ENCODE measurements around the gene MKLN1.
A peak's percentile ranks its signal among the peaks of the same experiment; 100 is the strongest.
"Not testable (repeated sequence)": the region's sequence is repeated elsewhere in the genome, so short reads cannot be mapped to it uniquely, and the experiment has no call there.

The MKLN1 gene

DNA sequence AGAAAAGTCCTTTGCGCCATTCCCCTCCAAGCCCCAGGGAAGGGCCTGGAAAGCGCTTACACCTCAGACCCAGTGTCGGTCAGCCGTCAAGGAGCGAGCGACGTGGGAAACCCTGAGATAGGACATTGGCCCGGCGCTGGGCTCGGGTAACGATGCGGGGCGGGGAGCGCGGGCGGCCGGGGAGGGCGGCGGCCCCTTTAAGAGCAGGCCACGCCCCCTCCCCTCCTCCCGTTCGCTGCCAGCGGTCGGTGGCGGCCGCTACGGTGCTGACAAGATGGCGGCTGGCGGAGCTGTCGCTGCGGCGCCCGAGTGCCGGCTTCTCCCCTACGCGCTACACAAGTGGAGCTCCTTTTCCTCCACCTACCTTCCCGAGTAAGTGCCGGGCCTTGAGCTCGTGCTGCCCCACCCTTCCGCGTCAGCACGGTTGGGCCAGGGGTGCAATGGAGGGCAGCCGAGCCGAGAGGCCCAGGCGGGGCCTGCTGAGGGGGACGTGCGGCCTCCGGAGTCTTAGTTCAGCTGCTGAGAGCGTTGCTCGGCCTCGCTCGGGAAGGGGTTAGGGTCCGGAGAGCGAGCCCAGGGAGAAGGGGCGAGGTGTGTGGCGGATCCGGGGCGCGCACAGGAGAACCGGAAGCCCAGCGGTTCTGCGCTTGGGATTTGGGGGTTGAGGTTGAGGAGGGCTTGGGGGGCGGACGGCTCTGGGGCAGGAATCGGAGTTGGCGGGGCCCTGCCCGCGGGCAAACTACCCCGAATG lies at the start of gene MKLN1:
Gene MKLN1 (plus strand): TSS at position 251 of the 751 bp plus-strand sequence. CDS start 24 bp downstream, at position 275.
- peak; percentile 89 for DNase-seq (ENCODE audit: low spot score)

DNA sequence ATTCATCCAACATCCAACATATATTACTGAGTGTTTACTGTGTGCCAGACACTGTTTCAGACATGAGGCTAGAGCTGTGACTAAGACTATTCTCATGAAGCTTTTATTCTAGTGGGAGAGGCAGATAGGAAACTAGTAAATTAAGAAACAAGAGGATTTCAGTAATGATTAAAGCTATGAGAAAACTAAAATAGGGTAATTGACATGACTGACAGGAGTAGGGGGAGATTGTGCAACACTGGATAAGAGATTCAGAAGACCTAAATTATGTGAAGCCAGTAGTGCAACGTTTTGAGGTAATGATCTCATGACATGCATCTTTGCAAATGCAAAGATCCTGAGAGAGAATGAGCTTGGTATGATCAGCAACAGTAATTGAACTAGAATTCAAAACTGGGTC lies 48.6 kb upstream of the MKLN1 start:
- no peak for DNase-seq (ENCODE audit: low spot score)

DNA sequence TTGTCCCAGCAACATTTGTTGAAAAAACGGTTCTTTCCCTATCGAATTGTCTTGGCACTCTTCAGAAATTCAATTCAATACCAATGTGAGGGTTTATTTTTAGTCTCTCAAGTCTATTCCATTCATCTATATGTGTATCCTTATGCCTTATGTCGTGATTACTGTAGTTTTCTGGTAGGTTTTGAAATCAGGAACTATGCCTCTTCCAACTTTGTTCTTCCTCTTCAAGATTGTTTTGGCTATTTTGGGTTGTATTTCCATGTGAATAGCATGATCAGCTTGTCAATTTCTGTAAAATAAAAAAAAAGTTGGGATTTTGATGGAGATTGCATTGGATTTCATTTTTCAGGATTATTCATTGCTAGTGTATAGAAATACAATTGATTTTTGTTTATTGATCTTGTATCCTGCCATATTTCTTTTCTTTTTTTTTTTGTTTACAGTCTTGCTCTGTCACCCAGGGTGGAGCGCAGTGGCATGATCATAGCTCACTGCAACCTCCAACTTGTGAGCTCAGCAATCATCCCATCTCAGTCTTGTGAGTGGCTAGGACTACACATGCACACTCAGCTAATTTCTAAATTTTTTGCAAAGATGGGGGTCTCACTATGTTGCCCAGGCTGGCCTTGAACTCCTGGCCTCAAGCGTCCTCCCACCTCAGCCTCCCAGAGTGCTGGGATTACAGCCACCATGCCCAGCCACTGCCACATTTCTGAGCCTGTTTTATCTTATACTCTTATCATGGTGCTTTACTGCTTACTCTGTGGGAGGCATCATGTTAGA lies 46.2 kb upstream of the MKLN1 start:
- no peak for DNase-seq (ENCODE audit: low spot score)

DNA sequence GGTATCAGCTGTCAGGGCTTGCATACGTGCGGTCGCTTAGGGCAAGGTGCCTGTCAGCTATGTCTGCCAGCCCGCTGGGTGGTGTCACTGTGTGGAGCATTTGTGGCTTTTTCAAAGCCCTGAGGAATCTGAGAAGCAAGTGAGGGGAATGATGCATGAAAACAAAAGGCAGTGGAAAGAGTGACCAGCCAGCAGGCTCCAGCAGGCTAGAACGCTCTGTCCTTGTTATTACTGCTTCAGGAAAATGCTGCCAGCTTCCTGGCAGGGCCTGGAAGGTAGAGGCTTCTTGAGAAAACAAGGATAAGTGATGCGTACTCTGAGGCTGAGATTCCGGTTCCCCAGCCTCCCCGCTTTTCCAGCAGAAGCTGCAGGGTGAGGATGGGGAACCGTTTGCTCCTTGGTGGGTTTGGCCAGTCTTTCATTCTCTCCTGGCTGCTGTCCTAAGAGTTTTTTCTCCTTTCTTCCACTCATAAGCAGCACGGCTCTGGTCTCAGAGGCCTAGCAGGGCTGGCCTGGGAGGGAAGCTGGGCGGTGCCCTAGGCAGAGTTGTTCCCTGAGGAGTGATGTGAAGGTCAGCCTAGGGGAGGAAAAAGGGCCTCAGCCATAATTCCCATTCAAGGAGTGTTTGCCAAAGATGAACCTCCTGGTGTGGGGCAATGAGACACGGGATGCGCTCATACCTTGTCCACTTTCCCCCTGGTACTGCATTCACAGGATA lies 42.8 kb upstream of the MKLN1 start:
- DNase-seq (ENCODE audit: low spot score) = peak; percentile 90

DNA sequence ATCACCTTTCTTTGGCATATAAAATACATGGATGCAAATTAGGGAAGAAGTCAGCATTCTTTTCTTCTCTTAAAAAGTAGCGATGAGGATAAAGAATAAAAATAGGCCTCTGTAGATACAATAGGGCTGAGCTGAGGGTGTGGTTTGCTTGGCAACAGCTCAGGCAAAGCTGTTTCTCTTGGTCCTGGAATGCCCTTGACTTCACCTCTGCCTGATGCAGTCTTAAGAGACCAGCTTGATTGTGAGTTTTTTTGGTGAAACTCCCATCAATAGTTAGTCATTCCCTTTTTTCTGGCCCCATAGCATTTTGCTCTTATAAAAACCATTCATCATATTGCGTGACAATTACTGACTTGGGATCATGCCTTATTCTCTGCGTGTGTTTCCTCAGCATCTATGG lies 42.1 kb upstream of the MKLN1 start:
- peak; percentile 17 for DNase-seq (ENCODE audit: low spot score)

DNA sequence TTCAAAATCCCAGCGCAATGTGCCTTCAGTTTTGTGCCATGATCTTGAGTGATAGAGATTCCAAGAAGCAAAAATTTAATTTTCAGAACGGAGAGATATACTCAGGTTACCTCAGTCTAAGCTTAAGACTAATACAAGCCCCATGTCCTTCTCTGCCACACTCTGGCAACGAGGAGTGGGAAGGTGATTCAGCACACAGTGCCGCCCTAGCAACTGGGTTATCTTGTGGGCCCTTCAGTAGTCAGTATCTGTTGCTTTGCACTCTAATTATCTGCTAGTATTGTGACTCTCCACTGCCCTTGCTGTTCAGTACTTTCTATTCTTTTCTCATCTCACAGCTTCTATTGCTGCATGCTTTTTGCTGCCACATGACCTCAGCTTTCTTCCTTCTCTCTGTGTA lies 39.2 kb upstream of the MKLN1 start:
- no peak for DNase-seq (ENCODE audit: low spot score)

DNA sequence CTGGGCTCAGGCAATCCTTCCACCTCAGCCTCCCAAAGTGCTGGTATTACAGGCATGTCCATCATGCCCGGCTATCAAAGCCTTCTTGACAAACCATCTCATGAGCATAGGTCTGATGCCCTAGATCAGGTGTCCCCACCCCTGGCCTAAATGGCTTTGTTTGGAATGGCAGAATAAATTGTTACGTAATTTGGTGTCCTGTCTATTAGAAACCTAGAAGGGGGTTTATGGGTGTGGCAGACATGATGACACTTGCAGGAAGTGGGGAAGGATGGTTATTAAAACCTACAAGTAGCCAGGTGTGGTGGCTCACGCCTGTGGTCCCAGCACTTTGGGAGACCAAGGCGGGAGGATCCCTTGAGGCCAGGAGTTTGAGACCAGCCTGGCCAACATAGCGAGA lies 38.6 kb upstream of the MKLN1 start:
- DNase-seq (ENCODE audit: low spot score) = no peak

DNA sequence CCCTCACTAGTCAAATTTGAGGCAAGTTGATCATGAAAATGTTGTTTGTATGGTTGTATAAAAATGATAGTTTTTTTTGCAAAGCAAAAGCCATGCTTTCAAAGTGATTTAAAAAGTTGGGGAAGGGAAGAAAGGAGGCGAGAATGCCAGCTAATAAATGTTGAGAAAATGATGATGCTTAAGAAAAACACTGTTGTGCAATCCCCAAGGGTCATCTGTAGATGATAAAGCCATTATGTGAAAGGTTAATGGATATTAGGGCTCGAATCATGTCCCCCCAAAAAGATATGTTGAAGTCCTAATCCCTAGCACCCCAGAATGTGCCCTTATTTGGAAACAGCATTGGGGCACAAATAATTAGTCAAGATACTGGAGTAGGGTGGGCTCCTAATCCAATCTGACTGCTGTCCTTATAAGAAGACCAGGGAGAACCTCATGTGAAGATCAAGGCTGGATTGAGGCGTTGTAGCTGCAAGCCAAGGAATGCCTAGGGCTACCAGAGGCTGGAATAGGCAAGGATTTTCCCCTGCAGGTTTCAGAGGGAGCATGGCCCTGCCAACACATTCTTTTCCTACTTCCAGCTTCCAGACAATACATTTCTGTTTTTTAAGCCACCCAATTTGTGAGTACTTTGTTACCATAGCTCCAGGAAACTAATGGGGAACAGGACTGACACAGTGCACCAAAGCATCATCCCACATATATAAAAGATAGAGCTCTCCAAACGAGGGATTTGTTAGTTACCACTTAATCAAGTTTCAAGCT lies 35.4 kb upstream of the MKLN1 start:
- no peak for DNase-seq (ENCODE audit: low spot score)

DNA sequence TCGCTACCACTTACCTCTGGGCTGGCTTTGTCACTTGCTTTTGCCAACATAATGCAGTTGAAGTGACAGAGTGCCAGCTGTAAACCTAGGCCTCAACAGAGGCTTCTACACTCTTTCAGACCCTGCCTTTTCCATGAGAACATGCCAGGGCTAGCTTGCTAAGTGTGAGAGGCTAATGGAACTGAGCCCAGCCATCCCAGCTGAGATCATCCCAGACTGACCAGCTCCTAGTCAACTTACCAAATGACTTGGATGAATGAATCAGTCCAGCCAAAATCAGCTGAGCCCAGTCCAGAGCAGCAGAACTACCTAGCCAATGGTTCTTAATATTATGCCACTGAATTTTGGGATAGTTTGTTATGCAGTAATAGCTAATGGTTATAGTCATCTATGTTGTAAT lies 34.7 kb upstream of the MKLN1 start:
- DNase-seq (ENCODE audit: low spot score) = no peak

DNA sequence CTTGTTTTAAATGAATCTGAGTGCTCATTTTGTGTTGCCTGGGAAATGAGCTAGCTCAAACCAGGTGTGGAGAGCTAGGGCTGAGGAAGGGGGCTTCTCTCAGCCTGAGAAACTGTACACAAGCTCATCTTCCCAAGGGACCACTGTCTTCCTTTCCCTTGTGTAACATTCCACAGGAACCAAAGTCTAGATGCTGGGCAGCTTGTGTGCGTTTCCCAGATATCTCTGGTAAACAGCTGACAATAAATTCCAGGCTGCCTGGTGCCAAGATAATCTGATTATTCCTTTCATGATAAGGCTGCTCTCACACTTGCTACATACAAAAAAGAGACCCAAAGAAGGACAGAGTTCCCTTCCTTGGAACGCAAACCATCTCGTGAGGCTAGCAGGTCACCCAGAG lies 33.1 kb upstream of the MKLN1 start:
- DNase-seq (ENCODE audit: low spot score) = no peak

DNA sequence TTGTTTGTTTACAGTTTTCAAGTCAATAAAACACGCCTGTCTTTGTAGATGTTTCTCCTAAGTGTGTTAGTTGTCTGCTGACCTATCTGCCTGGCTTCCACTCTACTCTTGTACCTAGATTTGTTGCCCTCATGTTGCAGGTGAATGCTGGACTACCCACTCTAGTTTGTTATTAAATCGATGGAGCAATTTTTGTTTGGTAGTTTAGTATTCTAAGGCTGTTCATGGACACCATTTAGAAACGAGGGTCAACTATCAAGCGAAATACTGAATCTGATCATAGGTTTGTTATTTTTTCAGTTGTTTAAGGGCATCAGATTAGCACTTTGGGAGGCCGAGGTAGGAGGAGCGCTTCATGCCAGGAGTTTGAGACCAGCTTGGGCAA lies 29.1 kb upstream of the MKLN1 start:
- DNase-seq (ENCODE audit: low spot score) = no peak

DNA sequence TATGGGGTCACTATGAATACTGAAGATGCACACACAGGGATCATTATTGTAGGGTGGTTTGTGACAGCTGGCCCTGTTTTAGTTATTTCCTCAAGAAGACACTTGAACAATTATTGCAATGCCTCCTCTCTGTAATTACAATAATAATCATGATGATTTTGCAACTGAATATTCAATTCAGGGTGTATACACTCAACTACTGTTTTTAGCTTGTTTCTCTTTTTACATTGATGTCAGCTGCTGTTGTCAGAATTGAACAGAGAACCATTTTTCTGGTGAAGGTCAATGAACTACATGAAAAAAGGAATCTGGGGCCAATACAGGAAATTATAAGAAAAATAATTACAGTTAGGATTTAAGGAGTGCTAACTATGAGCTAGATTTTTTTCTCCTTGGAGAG lies 28.6 kb upstream of the MKLN1 start:
- DNase-seq (ENCODE audit: low spot score) = no peak

DNA sequence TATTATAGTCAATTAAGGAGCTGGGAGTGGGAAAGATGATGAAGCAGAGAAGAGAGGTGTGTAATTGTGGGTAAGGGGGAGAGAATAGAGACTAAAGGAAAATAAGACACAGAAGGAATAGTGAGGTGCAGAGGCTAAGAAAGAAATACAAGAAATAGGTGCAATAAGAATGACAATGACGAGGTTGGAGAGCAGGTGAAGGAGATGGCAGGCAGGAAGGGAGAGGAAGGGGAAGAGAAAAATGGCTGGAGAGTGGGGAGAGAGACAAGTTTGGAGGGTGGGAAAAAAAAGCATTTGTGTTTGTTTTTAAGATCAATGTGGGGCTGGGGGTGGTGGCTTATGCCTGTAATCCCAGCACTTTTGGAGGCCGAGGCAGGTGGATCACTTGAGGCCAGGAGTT lies 27.6 kb upstream of the MKLN1 start:
- DNase-seq (ENCODE audit: low spot score) = no peak

DNA sequence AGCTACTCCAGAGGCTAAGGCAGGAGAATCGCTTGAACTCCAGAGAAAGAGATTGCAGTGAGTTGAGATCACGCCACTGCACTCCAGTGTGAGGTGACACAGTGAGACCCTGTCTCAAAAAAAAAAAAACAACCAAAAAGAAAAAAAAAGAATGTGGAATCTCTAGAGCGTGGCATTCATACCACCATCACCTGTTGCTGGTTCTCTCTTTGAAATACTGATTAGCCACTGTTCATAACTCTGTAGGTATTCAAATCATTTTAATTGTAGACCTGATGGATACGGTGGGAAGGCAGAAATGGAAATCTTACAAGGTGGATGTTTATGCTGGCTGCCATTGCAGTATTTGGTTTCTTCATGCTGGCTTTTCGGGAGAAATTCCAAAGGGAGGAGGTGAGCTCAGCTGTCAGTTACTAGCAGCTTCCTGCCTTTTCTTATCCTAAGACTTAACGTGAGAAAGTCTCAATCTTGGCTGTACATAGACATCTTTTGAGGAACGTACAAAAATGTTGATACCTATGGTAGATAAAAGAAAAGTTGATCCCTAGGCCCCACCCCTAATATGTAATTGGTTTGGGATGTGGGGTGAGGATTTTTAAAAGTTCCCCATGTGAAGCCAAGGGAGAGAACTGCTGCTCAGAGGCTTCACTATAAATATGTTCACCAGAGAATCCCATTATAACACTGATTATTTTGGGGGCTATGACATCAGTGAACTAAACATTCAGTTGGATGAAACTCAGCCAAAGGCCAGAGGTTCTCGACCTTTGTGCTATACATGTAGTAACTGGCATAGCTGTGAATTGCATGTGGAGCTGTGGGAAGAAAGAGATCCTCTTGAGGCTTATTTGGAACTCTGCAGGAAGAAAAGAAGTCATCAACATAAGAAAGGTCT lies 26.9 kb upstream of the MKLN1 start:
- DNase-seq (ENCODE audit: low spot score) = no peak

DNA sequence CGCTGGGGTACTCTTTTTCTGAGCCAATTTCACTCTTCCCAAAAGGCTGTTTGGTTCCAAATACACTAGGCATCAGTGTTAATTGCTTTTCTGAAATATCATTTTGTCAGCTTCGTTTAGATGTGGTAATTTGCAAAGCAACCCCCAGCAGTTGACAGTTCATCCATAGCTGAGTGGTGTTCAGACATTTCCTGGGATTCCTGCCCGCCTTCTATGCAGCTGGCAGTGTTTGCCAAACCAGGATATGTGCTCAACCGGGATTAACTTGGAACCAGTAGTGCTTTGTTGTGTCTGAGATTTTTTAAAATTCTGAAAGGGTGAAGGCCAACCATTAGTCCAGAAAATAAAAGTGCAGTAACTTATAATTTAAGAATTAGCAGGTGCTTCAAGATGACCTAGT lies 25.2 kb upstream of the MKLN1 start:
- DNase-seq (ENCODE audit: low spot score) = no peak

DNA sequence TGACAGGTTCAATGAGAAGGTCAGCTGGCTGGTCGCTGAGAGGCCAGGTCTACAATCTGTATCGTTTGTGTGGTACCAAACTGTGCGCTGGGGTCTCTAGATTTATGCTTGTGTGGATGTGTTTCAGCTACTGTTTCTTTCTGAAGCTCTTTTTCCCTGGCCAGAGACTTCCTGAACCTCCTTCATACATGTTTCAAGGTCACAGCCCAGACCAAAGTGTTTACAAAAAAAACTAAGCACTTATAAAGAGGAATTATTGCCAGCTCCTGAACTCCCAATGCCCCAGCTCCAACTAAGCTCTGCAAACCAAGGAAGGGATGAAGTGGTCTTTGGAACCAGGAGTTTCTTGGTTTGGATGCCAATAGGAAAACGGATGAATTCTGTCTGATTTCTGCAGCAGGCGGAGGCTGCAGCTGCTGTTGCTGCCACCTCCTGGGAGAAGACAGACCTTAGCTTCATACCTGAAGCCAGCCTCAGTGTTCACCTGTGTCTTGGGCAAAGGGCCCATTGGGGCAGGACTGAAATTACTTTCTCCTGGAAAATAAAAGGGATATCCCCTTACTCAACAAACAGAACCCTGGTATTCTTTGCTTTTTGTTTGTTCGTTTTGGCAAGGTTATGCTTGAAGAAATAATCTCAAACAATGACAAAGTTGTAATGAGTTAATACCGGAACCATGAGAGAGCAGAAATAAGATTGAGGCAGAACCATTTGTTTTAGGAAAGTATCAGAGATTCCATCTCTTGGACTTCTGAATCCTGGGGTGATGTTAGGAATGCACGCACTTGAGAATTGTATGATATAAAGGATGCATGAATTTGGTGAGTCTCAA lies 24.6 kb upstream of the MKLN1 start:
- DNase-seq (ENCODE audit: low spot score) = peak; percentile 48

DNA sequence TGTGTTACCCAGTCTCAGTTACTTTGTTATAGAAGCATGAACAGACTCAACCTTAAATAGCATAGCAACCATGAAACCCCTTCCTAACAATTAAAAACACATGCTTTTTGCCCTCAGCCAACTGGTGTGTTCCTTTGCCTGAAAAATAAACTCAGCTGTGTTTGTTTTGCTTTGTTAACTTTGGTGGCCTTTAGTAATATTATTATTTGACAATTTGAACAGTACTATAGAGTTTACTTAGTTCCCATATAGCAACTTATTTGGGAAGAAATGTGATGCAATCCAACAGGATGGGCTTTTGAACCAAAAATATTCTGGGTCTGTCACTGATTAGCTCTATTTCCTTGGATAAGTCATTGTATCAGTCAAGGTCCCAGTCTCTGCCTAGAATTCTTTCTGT lies 22.5 kb upstream of the MKLN1 start:
- no peak for DNase-seq (ENCODE audit: low spot score)

DNA sequence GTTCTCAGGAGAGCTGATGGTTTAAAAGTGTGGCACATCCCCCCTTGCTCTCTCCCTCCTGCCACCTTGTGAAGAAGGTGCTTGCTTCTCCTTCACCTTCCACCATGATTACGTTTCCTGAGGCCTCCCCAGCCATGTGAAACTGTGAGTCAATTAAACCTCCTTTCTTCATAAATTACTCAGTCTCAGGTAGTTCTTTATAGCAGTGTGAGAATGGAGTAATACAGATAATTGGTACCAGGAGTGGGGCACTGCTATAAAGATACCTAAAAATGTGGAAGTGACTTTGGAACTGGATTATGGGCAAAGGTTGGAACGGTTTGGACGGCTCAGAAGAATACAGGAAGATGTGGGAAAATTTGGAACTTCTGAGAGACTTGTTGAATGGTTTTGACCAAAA lies 21.6 kb upstream of the MKLN1 start:
- DNase-seq (ENCODE audit: low spot score) = not testable (repeated sequence)

DNA sequence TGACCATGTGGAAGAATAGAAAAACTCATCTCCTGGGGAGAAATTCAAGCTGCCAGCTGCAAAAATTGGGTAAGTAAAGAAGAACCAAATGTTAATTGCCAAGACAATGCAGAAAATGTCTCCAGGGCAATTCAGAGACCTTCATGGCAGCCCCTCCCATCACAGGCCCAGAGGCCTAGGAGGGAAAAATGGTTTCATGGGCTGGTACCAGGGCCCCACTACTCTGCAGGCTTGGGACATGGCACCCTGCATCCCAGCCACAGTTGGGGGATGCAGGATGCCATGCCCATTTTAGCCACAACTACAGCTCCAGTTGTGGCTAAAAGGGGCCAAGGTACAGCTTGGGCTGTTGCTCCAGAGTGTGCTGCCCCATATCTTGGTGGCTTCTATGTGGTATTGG lies 20.9 kb upstream of the MKLN1 start:
- no peak for DNase-seq (ENCODE audit: low spot score)

DNA sequence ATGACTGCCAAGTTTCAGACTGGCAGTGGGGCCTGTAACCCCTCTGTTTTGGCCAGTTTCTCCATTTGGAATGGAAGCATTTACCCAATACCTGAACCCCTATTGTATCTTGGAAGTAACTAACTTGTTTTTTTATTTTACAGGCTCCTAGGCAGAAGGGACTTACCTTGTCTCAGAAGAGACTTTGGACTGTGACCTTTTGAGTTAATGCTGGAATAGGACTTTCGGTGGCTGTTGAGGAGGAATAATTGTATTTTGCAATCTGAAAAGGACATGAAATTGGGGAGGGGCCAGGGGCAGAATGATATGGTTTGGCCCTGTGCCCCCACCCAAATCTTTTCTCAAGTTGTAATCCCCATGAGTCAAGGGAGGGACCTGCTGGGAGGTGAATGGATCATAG lies 20.0 kb upstream of the MKLN1 start:
- no peak for DNase-seq (ENCODE audit: low spot score)

Measured in cerebellar cortex (tissue), 1 donor.